ENCODE results near the gene AKAP13. TPM values are rescaled to one million over a fixed set of nuclear protein-coding genes. Genes with fewer than 3 reads are reported as not detected.

The AKAP13 gene
- total and polyA plus RNA-seq, 2 of the 13 experiments (the other 11 are each of a cell fraction or from before 2014, with no cell fraction given): 6.7 to 27.1 TPM

- TF ChIP-seq NFAT5 (CRISPR knock-in tag; IDR thresholded peaks at IDR 0.05): no peak
- TF ChIP-seq RFX1 (IDR thresholded peaks at IDR 0.05): no peak
- no peak for TF ChIP-seq SAFB2 (CRISPR knock-in tag; IDR thresholded peaks at IDR 0.05; ENCODE audit: borderline replicate concordance, low read depth)
- no peak for TF ChIP-seq SMAD1 (CRISPR knock-in tag; IDR thresholded peaks at IDR 0.05; ENCODE audit: borderline replicate concordance, low read depth)
- TF ChIP-seq ATF7-NPFF (CRISPR knock-in tag; IDR thresholded peaks at IDR 0.05; ENCODE audit: low read depth): no peak
- no peak for TF ChIP-seq ZNF605 (CRISPR knock-in tag; IDR thresholded peaks at IDR 0.05)
- TF ChIP-seq ZBTB4 (CRISPR knock-in tag; IDR thresholded peaks at IDR 0.05; ENCODE audit: borderline replicate concordance): no peak
- no peak for TF ChIP-seq TCF12 (IDR thresholded peaks at IDR 0.05)
- no peak for TF ChIP-seq TCF12 (CRISPR knock-in tag; IDR thresholded peaks at IDR 0.05)
- TF ChIP-seq ZNF256 (CRISPR knock-in tag; conservative IDR thresholded peaks at IDR 0.05): no peak
Observed at GRCh38 chr15:85464471-85464870, 84.1 kb downstream of the AKAP13 start (continued).
